Fibroblast of villous mesenchyme (primary cell): ENCODE data around the gene LATS2. TPM values are rescaled to one million over a fixed set of nuclear protein-coding genes. Genes with fewer than 3 reads are reported as not detected.

ENCODE experiments used
- DNase-seq: peaks from one replicate; pipeline ENCODE4 v3.0.0-alpha.2; 2010; ENCODE audit warnings: low read depth
- H3K4me3 ChIP-seq: 2 replicates; pipeline ENCODE4 v1.5.1; 2011; ENCODE audit warnings: low read depth, mild to moderate bottlenecking, low read length
- total RNA-seq: library from RNA; depleted of rRNA; stranded (reverse); fragments of >200 nt; gene quantifications from 2 replicates; pipeline ENCODE4 v1.2.3, GENCODE V29; 2012
- TF ChIP-seq, protein P1 (sequence below): IDR thresholded peaks from 2 replicates; pipeline ENCODE4 v1.5.1; 2012; ENCODE audit warnings: low read depth, mild to moderate bottlenecking, low read length; ENCODE audit not compliant: insufficient read depth

LATS2 gene
- total RNA-seq, 1 donor, result 32.0 TPM

DNA sequence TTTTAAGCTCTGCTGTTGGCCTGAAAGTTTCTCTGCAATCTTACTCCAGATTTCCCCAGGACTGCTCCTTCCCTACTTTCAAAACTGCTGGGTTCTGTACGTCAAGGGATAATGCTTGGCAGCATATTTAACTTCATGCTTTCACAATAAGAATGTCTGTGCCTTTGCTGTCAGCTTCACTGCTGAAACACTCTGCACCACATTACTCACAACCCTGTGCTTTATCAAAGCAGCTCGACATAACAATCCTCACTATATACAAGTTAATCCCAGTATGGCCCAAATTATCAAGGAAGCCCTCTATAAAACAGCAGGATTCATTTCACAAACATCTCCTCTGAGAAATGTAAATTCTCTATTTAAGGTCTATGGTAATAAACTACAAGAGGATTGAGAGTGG is 17.5 kb downstream of the LATS2 start:
- TF ChIP-seq, protein P1, sequence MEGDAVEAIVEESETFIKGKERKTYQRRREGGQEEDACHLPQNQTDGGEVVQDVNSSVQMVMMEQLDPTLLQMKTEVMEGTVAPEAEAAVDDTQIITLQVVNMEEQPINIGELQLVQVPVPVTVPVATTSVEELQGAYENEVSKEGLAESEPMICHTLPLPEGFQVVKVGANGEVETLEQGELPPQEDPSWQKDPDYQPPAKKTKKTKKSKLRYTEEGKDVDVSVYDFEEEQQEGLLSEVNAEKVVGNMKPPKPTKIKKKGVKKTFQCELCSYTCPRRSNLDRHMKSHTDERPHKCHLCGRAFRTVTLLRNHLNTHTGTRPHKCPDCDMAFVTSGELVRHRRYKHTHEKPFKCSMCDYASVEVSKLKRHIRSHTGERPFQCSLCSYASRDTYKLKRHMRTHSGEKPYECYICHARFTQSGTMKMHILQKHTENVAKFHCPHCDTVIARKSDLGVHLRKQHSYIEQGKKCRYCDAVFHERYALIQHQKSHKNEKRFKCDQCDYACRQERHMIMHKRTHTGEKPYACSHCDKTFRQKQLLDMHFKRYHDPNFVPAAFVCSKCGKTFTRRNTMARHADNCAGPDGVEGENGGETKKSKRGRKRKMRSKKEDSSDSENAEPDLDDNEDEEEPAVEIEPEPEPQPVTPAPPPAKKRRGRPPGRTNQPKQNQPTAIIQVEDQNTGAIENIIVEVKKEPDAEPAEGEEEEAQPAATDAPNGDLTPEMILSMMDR, result no peak
- no peak overlapping the region for H3K4me3 ChIP-seq
- peak; percentile 99 for DNase-seq

DNA sequence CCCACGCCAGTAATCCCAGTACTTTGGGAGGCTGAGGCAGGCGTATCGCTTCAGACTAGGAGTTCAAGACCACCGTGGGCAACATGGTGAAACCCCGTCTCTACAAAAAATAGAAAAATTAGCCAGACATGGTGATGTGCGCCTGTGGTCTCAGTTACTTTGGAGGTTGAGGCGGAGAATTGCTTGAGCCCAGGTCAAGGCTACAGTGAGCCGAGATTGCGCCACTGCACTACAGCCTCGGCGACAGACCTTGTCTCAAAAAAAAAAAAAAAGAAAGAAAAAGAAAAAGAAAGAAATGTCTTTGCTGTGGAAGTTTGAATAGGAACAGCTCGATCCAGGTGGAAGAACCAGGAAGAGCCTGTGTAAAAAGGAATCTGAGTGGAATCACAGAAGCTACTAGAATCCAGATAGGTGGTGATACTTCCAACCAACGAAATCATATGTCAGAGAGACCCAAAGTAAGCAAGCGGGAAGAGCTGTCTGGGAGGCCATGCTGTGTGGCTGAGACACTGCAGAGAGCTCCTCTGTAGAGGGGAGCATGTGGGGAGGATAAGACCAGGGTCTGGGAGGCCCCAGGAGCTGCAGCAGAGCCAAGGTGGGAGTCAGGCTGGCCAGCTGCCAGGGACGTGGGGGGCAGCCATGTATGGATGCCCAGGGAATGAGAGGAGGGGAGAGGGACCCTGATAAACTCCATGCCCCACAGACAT is 21.1 kb downstream of the LATS2 start:
- no peak overlapping the region for H3K4me3 ChIP-seq
- DNase-seq, result no peak
- TF ChIP-seq, protein P1, result no peak

DNA sequence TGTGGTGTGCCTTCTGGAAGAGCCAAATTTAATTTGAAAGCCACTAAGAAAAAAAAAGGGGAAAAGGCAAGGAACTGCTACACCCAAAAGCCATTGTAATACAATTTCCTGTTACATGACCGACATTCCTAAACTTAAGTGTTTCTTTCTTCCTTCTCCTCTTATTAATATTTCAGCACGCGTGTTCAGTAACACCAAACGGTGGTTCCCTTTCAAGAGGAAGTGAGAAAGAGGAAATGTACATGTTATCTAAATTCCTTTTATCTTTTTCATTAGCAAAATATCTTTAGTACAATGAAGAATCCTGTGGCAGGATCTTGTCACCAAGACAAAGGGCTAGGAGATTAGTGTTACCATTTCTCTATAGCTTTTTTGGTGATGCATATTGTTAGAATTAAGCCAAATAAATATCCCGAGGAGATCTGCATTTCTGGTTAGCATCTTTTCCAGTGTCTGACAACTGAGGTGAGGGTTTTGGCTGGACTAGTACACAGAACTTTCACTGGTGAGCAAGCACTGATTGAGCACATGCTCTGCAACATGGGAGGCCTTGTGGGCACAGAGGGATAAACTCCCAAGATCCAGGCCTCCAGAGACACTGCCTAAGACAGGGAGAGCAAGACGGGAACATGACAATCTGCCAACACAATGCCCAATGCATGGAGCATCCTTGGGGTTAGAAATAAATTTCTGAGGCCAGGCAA is 22.1 kb downstream of the LATS2 start:
- H3K4me3 ChIP-seq, result no peak overlapping the region
- no peak for DNase-seq
- TF ChIP-seq, protein P1, result no peak

DNA sequence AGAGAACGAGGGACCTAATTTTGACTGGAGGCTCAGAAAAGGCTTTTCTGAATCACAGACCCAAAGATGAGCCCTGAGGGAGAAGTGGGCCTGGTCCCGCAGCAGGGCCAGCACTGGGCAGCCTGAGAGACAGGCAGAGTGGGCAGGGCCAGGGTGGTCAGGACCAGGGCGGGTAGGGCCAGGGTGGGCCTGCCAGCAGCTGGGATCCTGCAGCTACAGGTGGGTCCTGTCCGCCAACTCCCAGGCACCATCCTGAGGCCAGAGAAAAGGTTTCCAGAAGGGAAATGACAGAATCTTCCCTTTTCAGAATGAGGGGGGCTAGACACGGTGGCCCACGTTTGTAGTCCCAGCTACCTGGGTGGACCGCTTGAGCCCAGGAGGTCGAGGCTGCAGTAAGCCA is 23.7 kb downstream of the LATS2 start:
- DNase-seq, result no peak
- H3K4me3 ChIP-seq, result no peak overlapping the region
- TF ChIP-seq, protein P1, result no peak

DNA sequence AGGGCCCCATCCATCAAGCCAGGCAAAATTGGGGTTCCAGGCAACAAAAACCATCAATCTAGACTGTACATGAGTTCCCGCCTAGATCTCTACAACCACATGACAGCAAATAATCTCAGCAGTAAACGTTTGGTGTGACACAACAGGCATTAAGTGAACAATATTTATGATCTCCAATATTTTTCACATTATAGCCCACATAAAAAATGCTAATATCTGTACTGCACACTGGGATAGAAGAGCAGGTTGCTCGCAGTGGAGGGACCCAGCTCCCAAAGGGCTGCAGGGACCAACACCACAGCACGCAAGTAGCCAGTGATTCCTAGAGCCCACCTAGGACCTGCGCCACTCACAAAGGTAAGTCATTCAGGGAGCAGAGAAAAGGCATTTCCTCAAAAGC is 25.9 kb downstream of the LATS2 start:
- TF ChIP-seq, protein P1, result no peak
- no peak overlapping the region for H3K4me3 ChIP-seq
- no peak for DNase-seq

DNA sequence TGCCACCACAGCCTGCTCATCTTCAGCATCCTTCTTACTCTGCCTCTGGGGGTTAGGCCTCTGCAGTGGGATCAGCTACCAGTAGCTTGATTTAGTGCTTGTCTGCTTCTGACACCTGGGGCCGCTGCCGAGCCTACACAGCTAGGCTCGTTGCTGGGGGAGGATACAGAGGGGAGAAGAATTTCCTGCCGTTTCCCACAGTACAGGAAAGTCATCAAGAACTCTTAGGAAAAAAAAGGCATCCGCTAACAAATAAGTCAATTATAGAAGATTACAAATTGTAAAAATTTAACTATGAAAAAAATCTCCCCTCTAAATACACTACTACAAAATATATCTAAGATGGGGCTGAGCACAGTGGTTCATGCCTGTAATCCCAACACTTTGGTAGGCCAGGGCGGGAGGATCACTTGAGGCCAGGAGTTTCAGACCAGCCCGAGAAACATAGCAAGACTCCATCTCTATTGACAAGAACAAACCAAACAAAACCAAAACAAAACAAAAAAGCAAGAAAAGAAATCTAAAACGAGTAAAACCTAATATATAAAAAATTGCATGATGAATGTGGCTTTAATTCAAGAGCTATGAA is 26.7 kb downstream of the LATS2 start:
- H3K4me3 ChIP-seq, result no peak overlapping the region
- DNase-seq, result peak; percentile 58
- TF ChIP-seq, protein P1, result peak; percentile 34
